Measurements from ENCODE around the gene OXTR. TPM values are rescaled to one million over a fixed set of nuclear protein-coding genes. Genes with fewer than 3 reads are reported as not detected.
"Not testable (repeated sequence)": the region's sequence is repeated elsewhere in the genome, so short reads cannot be mapped to it uniquely, and the experiment has no call there.

Gene OXTR
- total RNA-seq, 2 donors from 2014 or later, result 0.24 to 1.8 TPM

- DNase-seq, result no peak
- H3K27ac ChIP-seq, result no peak overlapping the region
- H3K9ac ChIP-seq (ENCODE audit: low read depth in 2 of 2, low read length in 2 of 2), result no peak overlapping the region
- H3K36me3 ChIP-seq, result no peaks in the 10 kb centered on the region
- no peak overlapping the region for H3K4me3 ChIP-seq
- no peaks in the 10 kb centered on the region for H3K9me3 ChIP-seq
- TF ChIP-seq, protein P1, sequence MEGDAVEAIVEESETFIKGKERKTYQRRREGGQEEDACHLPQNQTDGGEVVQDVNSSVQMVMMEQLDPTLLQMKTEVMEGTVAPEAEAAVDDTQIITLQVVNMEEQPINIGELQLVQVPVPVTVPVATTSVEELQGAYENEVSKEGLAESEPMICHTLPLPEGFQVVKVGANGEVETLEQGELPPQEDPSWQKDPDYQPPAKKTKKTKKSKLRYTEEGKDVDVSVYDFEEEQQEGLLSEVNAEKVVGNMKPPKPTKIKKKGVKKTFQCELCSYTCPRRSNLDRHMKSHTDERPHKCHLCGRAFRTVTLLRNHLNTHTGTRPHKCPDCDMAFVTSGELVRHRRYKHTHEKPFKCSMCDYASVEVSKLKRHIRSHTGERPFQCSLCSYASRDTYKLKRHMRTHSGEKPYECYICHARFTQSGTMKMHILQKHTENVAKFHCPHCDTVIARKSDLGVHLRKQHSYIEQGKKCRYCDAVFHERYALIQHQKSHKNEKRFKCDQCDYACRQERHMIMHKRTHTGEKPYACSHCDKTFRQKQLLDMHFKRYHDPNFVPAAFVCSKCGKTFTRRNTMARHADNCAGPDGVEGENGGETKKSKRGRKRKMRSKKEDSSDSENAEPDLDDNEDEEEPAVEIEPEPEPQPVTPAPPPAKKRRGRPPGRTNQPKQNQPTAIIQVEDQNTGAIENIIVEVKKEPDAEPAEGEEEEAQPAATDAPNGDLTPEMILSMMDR (IDR thresholded peaks at IDR 0.05), result no peak
- H3K4me1 ChIP-seq, result no peaks in the 10 kb centered on the region
- H3K27me3 ChIP-seq, result no peaks in the 10 kb centered on the region
- intact Hi-C loops (cut with DNase I), result no loop called here
Measured at GRCh38 chr3:8722808-8723207, 46.6 kb downstream of the OXTR start.

GRCh38 chr3:8715757-8716156 is 53.7 kb downstream of the OXTR start:
- H3K4me3 ChIP-seq; H3K27ac ChIP-seq; H3K27me3 ChIP-seq; H3K36me3 ChIP-seq; H3K4me1 ChIP-seq; H3K9ac ChIP-seq (ENCODE audit: low read depth in 2 of 2, low read length in 2 of 2); H3K9me3 ChIP-seq; intact Hi-C loops (cut with DNase I); DNase-seq: not testable (repeated sequence)

GRCh38 chr3:8713901-8714759 is 55.3 kb downstream of the OXTR start:
- no peaks in the 10 kb centered on the region for H3K4me1 ChIP-seq
- intact Hi-C loops (cut with DNase I), result no loop called here
- H3K36me3 ChIP-seq, result no peaks in the 10 kb centered on the region
- no peak for DNase-seq
- no peak overlapping the region for H3K9ac ChIP-seq (ENCODE audit: low read depth in 2 of 2, low read length in 2 of 2)
- no peak overlapping the region for H3K4me3 ChIP-seq
- TF ChIP-seq, protein P1 (IDR thresholded peaks at IDR 0.05), result no peak
- no peaks in the 10 kb centered on the region for H3K27me3 ChIP-seq
- H3K27ac ChIP-seq, result no peak overlapping the region
- H3K9me3 ChIP-seq, result no peaks in the 10 kb centered on the region

- H3K36me3 ChIP-seq, result no peaks in the 10 kb centered on the region
- H3K27ac ChIP-seq, result no peak overlapping the region
- no peaks in the 10 kb centered on the region for H3K4me1 ChIP-seq
- no peak overlapping the region for H3K4me3 ChIP-seq
- no peak overlapping the region for H3K9ac ChIP-seq (ENCODE audit: low read depth in 2 of 2, low read length in 2 of 2)
- intact Hi-C loops (cut with DNase I), result no loop called here
- no peaks in the 10 kb centered on the region for H3K27me3 ChIP-seq
- TF ChIP-seq, protein P1 (IDR thresholded peaks at IDR 0.05), result no peak
- no peaks in the 10 kb centered on the region for H3K9me3 ChIP-seq
- no peak for DNase-seq
Measured at GRCh38 chr3:8712908-8713255, 56.5 kb downstream of the OXTR start.

- intact Hi-C loops (cut with DNase I), result no loop called here
- Histone ChIP-seq H3K27me3 (no peaks in the 10 kb centered on the region), H3K4me1 (no peaks in the 10 kb centered on the region), H3K27ac (no peak overlapping the region), H3K4me3 (no peak overlapping the region), H3K9me3 (no peaks in the 10 kb centered on the region), H3K9ac (ENCODE audit: low read depth in 2 of 2, low read length in 2 of 2) (no peak overlapping the region), H3K36me3 (no peaks in the 10 kb centered on the region)
- TF ChIP-seq, protein P1 (IDR thresholded peaks at IDR 0.05), result no peak
- DNase-seq, result no peak
Measured at GRCh38 chr3:8712045-8712907, 57.1 kb downstream of the OXTR start.

Measured in colonic mucosa (tissue), 4 donors.